Loucy (cell line): ENCODE measurements around the gene LINGO1.

Experiments
- H2AFZ ChIP-seq: fragments of 200-600 bp; sonication (generic); 2 replicates; pipeline ENCODE4 v1.6.0; 2016; ENCODE audit warnings: antibody characterized with exemption, mild to moderate bottlenecking, low read length, moderate library complexity
- H3F3A ChIP-seq: fragments of 200-600 bp; 2 replicates; pipeline ENCODE4 v1.6.0; 2016; ENCODE audit warnings: antibody characterized with exemption, low read depth, mild to moderate bottlenecking
- H3K27me3 ChIP-seq: fragments of 200-600 bp; sonication (generic); 2 replicates; pipeline ENCODE4 v1.6.1; 2014; ENCODE audit warnings: low read length, mild to moderate bottlenecking; ENCODE audit not compliant: insufficient read depth, poor library complexity, severe bottlenecking
- H3K36me3 ChIP-seq: fragments of 200-600 bp; sonication (generic); 2 replicates; pipeline ENCODE4 v1.6.1; 2016; ENCODE audit warnings: low read length; ENCODE audit not compliant: insufficient read depth
- H3K4me1 ChIP-seq: fragments of 200-600 bp; sonication (generic); 2 replicates; pipeline ENCODE4 v1.5.1; 2014; ENCODE audit warnings: low read length, mild to moderate bottlenecking; ENCODE audit not compliant: insufficient read depth, poor library complexity, severe bottlenecking
- H3K4me2 ChIP-seq: fragments of 200-600 bp; sonication (generic); 2 replicates; pipeline ENCODE4 v1.6.0; 2014; ENCODE audit warnings: antibody characterized with exemption, low read length, low read depth, mild to moderate bottlenecking; ENCODE audit not compliant: poor library complexity, severe bottlenecking
- H3K4me3 ChIP-seq: fragments of 200-600 bp; sonication (generic); 2 replicates; pipeline ENCODE4 v1.5.1; 2014; ENCODE audit warnings: low read length, mild to moderate bottlenecking, mixed read lengths; ENCODE audit not compliant: poor library complexity, severe bottlenecking
- H3K79me2 ChIP-seq: fragments of 200-600 bp; sonication (generic); 2 replicates; pipeline ENCODE4 v1.6.1; 2014; ENCODE audit warnings: low read length; ENCODE audit not compliant: insufficient read depth
- H3K9ac ChIP-seq: fragments of 200-600 bp; sonication (generic); 2 replicates; pipeline ENCODE4 v1.6.0; 2014; ENCODE audit warnings: mild to moderate bottlenecking, low read depth, low read length, moderate library complexity; ENCODE audit not compliant: poor library complexity, severe bottlenecking
- H3K9me2 ChIP-seq: fragments of 200-600 bp; sonication (generic); replicated peaks from 2 replicates; pipeline ENCODE4 v1.6.1; 2016; ENCODE audit warnings: low read depth, low read length, mixed read lengths
- H3K9me3 ChIP-seq: fragments of 200-600 bp; sonication (generic); 2 replicates; pipeline ENCODE4 v1.6.1; 2014; ENCODE audit warnings: mild to moderate bottlenecking, antibody characterized with exemption, low read length, low read depth; ENCODE audit not compliant: insufficient read depth
- H4K20me1 ChIP-seq: fragments of 200-600 bp; sonication (generic); 2 replicates; pipeline ENCODE4 v1.6.0; 2014; ENCODE audit warnings: antibody characterized with exemption, low read length, mild to moderate bottlenecking; ENCODE audit not compliant: insufficient read depth, poor library complexity, severe bottlenecking
- CTCF ChIP-seq: fragments of 200-600 bp; sonication (generic); conservative IDR thresholded peaks from 2 replicates; pipeline ENCODE4 v1.5.1; 2014; ENCODE audit warnings: mild to moderate bottlenecking, antibody characterized with exemption, low read length
- EZH2phosphoT487 ChIP-seq: fragments of 200-600 bp; IDR thresholded peaks from 2 replicates; pipeline ENCODE4 v1.6.1; 2018; ENCODE audit warnings: antibody characterized with exemption, mild to moderate bottlenecking, moderate library complexity, borderline replicate concordance

LINGO1 gene

GRCh38 chr15:77564341-77564740 lies 68.4 kb downstream of the LINGO1 start:
- Histone ChIP-seq H3K27me3 (no peaks in the 10 kb centered on the region), H3K4me1 (no peaks in the 10 kb centered on the region), H3K4me2 (no peak overlapping the region), H2AFZ (no peak overlapping the region), H3K9ac (no peak overlapping the region), H4K20me1 (no peaks in the 10 kb centered on the region), H3K9me3 (no peaks in the 10 kb centered on the region), H3F3A (no peaks in the 10 kb centered on the region), H3K9me2 (no peaks in the 10 kb centered on the region), H3K4me3 (no peak overlapping the region), H3K79me2 (no peaks in the 10 kb centered on the region), H3K36me3 (no peaks in the 10 kb centered on the region)
- TF ChIP-seq EZH2phosphoT487: no peak
- TF ChIP-seq CTCF: no peak

- Histone ChIP-seq H4K20me1 (no peaks in the 10 kb centered on the region), H3K79me2 (no peaks in the 10 kb centered on the region), H2AFZ (no peak overlapping the region), H3K9me3 (no peaks in the 10 kb centered on the region), H3K4me1 (no peaks in the 10 kb centered on the region), H3K4me2 (no peak overlapping the region), H3K4me3 (no peak overlapping the region), H3K27me3 (no peaks in the 10 kb centered on the region), H3K36me3 (no peaks in the 10 kb centered on the region), H3K9ac (no peak overlapping the region), H3K9me2 (no peaks in the 10 kb centered on the region), H3F3A (no peaks in the 10 kb centered on the region)
- TF ChIP-seq CTCF (no peak), EZH2phosphoT487 (no peak)
Observed at GRCh38 chr15:77563623-77564156, 69.0 kb downstream of the LINGO1 start.
